ENCODE measurements around the gene DAND5.

DAND5 gene

GRCh38 chr19:13005861-13006370 is 36.5 kb downstream of the DAND5 start:
- no peak for DNase-seq (ENCODE audit: low read depth)
- H3K4me3 ChIP-seq (ENCODE audit: low read depth, low read length): no peak overlapping the region

- H3K4me3 ChIP-seq (ENCODE audit: low read depth, low read length): no peak overlapping the region
- DNase-seq (ENCODE audit: low read depth): no peak
Measured at GRCh38 chr19:13006431-13007281, 37.3 kb downstream of the DAND5 start.

- no peak for DNase-seq (ENCODE audit: low read depth)
- no peak overlapping the region for H3K4me3 ChIP-seq (ENCODE audit: low read depth, low read length)
Measured at GRCh38 chr19:13007292-13008045, 38.1 kb downstream of the DAND5 start.

GRCh38 chr19:13008926-13009787 is 39.8 kb downstream of the DAND5 start:
- no peak for DNase-seq (ENCODE audit: low read depth)
- no peak overlapping the region for H3K4me3 ChIP-seq (ENCODE audit: low read depth, low read length)

DNA sequence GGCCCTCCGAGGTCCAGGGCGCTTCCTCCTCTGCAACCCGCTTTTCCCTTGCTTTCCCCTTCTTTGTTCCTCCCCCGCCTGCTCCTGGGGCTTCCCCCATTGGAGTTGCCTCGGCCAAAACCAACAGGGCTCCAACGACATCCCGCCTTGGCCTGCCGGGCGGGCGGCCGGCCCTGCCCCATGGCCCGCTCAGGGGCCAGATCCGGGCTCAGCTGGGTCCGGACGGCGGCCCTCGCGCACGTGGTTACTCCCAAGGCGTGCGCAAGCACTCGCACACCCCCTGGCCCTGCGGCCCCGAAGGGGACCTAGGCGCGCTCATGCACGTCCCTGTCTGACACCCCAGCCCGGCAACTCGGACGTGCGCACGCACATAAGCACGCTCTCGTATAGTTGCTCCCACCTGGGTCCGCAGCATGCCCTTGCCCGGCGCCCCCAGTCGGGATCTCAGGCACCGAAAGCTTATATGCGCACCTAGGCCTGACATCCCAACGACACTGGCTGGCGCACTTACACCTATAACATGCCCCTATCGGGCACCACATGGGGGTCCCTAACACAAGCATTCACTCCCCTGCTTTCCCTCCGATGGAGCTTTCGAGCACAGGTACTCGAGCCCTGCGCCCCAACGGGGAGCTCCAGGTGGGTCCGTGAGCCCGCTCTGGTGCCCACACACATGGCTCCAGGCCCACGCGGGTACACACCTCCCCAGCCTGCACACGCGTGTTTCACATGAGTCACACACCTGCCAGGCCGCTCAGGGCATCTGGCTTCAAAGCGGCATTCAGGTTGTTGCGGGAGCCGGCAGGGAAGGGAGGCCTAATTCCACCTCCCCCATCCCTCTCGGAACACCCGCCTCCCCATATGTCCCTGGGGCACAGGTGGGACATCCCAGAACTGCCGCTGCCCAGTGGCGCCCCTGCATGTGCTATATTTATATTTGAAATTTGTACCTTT is 40.9 kb downstream of the DAND5 start:
- no peak for DNase-seq (ENCODE audit: low read depth)

GRCh38 chr19:13010992-13011652 is 41.7 kb downstream of the DAND5 start:
- DNase-seq (ENCODE audit: low read depth): no peak
- H3K4me3 ChIP-seq (ENCODE audit: low read depth, low read length): no peak overlapping the region

More for the DNA sequence above, 40.9 kb downstream of the DAND5 start:
- H3K4me3 ChIP-seq (ENCODE audit: low read depth, low read length): no peak overlapping the region

- no peak for DNase-seq (ENCODE audit: low read depth)
- no peak overlapping the region for H3K4me3 ChIP-seq (ENCODE audit: low read depth, low read length)
Measured at GRCh38 chr19:13011653-13012389, 42.4 kb downstream of the DAND5 start.

- H3K4me3 ChIP-seq (ENCODE audit: low read depth, low read length): no peak overlapping the region
- DNase-seq (ENCODE audit: low read depth): no peak
Measured at GRCh38 chr19:13012390-13012689, 43.0 kb downstream of the DAND5 start.

DNA sequence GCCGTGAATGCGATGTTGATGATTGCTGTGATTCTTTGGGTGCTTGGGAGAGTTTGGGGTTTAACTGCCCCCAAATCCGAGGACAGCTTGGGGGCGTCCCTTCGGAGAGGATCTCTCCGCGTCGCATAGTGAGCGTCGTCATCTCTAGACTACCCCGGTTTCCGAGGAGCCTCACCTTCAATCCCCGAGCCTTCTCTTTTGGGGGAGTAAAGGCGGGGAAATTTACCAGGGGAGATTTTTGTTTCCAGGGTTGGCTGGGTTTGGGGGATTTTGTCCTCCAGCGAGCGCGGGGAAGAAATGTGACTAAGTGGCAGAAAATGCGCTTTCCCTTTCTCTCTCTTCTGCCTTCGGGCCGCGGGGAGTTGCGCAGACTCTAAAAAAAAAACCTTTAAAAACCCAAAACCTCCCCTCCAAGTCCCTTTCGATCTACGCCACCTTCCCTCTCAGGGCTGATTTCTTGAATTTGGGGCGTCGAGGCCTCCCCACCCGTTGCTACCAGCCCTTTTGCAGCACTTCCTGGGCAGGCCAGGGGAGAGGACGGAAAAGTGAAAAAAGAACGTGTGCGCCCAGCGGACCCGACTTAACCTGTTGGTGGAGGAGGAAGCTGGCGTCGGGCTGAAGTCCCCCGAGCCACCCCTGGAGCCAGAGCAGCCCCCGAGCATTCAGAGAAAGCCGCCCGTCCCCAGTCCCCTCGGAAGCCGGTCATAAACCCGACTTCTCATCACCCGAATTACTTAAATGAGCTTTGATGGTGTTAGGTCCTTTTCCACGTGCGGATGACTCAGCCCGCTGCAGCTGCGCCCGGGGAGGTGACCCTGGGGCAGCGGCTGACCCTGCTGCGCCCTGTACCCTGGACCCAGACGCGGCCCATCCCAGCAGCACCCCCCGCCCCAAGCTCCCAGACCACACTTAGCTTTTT is 43.6 kb downstream of the DAND5 start:
- no peak for DNase-seq (ENCODE audit: low read depth)
- peak overlapping the region; percentile 33 for H3K4me3 ChIP-seq (ENCODE audit: low read depth, low read length)

DNA sequence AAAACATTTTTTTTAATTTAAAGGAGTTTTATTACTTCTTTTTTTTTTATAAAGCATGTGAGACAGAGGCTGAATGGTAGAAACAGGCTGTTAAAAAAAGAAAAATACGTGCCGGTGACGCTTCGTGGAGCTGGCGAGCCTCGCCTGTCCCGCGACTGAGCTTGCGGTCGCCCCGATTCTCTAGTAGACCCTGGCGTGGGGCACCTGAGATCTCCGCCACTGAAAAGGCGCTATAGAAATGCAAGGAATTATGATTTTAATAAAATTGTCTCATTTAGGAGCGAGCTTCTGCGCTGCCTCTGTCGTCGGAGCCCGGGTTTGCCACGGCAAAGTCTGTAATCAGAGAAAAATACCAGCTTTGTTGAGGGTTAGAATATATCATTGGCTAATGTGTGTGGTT is 44.3 kb downstream of the DAND5 start:
- DNase-seq (ENCODE audit: low read depth): no peak
- no peak overlapping the region for H3K4me3 ChIP-seq (ENCODE audit: low read depth, low read length)

- DNase-seq (ENCODE audit: low read depth): no peak
- no peak overlapping the region for H3K4me3 ChIP-seq (ENCODE audit: low read depth, low read length)
Measured at GRCh38 chr19:13014101-13014920, 44.9 kb downstream of the DAND5 start.

GRCh38 chr19:13014921-13015280 is 45.5 kb downstream of the DAND5 start:
- H3K4me3 ChIP-seq (ENCODE audit: low read depth, low read length): no peak overlapping the region
- DNase-seq (ENCODE audit: low read depth): no peak

DNA sequence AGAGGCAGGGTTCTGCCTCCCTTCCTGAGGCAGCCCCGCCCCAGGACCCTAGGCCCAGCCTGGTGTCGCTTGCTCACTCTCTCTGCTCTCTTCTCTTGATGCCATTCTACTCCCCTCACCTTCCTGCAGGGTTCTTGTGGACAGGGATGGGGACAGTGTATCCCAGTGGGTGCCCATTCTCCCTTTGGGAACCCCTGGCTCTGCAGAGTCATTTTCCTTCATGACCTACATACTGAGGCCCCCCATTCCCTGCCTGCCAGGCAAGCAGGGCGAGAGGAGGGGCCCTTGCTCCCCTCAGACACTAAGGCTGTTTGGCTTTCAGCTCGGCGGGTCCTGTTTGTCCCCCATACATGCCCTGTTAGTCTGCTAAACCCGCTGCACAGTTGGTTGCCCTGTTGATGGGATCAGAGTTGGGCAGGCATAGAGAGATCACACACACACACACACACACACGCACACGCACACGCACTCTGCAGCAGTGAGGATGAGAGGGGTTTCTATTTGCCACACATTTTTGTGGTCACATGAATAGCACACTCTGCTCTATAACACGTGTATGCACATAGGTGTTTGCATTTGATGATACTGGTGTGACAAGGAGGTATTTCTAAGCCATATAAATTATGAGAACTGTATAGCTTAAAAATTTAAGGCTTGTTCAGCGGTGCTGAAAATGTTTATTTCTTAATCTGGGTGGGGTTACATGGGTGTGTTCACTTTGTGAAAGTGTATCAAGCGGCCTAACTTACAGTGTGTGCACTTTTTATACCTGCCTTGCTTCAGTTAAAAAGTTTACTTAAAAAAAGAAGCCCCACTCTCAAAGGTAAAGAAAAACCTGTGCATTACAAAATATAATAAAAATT is 46.2 kb downstream of the DAND5 start:
- no peak for DNase-seq (ENCODE audit: low read depth)
- no peak overlapping the region for H3K4me3 ChIP-seq (ENCODE audit: low read depth, low read length)

DNA sequence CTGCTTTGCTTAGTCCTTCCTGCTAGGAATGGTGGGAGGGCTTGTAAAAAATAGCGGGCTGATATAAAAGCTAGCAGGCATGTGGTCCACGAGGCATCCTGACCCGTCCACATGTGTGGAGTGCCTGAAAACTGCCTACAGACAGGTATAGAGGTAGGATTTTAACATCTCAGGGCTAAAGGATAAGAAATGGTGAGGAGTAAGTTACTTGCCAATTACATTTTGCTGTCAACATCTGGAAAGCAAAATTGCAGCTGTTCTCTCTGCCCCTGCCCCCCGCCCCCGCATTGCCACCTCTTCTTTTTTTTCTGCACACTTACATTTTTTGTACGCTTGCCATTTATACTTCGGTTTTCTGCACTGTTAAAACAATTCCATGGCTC is 46.9 kb downstream of the DAND5 start:
- H3K4me3 ChIP-seq (ENCODE audit: low read depth, low read length): no peak overlapping the region
- DNase-seq (ENCODE audit: low read depth): no peak

GRCh38 chr19:13016628-13017305 is 47.4 kb downstream of the DAND5 start:
- DNase-seq (ENCODE audit: low read depth): no peak
- H3K4me3 ChIP-seq (ENCODE audit: low read depth, low read length): no peak overlapping the region
